Endodermal cell (in vitro differentiated cells): ENCODE data around the gene NEDD9. TPM values are rescaled to one million over a fixed set of nuclear protein-coding genes. Genes with fewer than 3 reads are reported as not detected.

ENCODE experiments used
- DNase-seq: peaks from one replicate; pipeline ENCODE4 v3.0.0-alpha.2; 2017
- H3K27ac ChIP-seq: 2 replicates; pipeline ENCODE4 v1.5.1; 2013; ENCODE audit warnings: mild to moderate bottlenecking, low read depth, low read length, moderate library complexity
- H3K27me3 ChIP-seq: 2 replicates; pipeline ENCODE4 v1.6.1; 2013; ENCODE audit warnings: mild to moderate bottlenecking, low read length, moderate library complexity; ENCODE audit not compliant: insufficient read depth, control insufficient read depth, poor library complexity, severe bottlenecking
- H3K36me3 ChIP-seq: 2 replicates; pipeline ENCODE4 v1.7.0; 2013; ENCODE audit warnings: mild to moderate bottlenecking, low read length, moderate library complexity; ENCODE audit not compliant: control insufficient read depth, insufficient read depth
- H3K4me1 ChIP-seq: one replicate; pipeline ENCODE4 v1.7.0; 2013; ENCODE audit warnings: low read length; ENCODE audit not compliant: control insufficient read depth, insufficient read depth
- H3K4me3 ChIP-seq: 2 replicates; pipeline ENCODE4 v1.5.1; 2013; ENCODE audit warnings: mild to moderate bottlenecking, low read length, moderate library complexity
- H3K9ac ChIP-seq: 2 replicates; pipeline ENCODE4 v1.6.1; 2013; ENCODE audit warnings: mild to moderate bottlenecking, low read length, moderate library complexity; ENCODE audit not compliant: poor library complexity, severe bottlenecking; ENCODE audit errors: extremely low read depth
- H3K9me3 ChIP-seq: 2 replicates; pipeline ENCODE4 v1.6.1; 2013; ENCODE audit warnings: mild to moderate bottlenecking, low read length, moderate library complexity; ENCODE audit not compliant: control insufficient read depth
- H3K27ac Mint-ChIP-seq: 2 replicates; pipeline ENCODE4 v1.8.0; 2020; ENCODE audit warnings: mixed read lengths
- H3K27me3 Mint-ChIP-seq: 2 replicates; pipeline ENCODE4 v1.8.0; 2021; ENCODE audit warnings: mild to moderate bottlenecking, mixed read lengths; ENCODE audit not compliant: insufficient read depth
- H3K36me3 Mint-ChIP-seq: 2 replicates; pipeline ENCODE4 v1.8.0; 2020; ENCODE audit warnings: low read depth, mixed read lengths
- H3K4me1 Mint-ChIP-seq: 2 replicates; pipeline ENCODE4 v1.8.0; 2020; ENCODE audit warnings: mixed read lengths
- H3K4me3 Mint-ChIP-seq: 2 replicates; pipeline ENCODE4 v1.8.0; 2020; ENCODE audit warnings: mild to moderate bottlenecking, moderate library complexity, mixed read lengths
- H3K9me3 Mint-ChIP-seq: 2 replicates; pipeline ENCODE4 v1.8.0; 2020; ENCODE audit warnings: mild to moderate bottlenecking, mixed read lengths
- CTCF ChIP-seq: fragments of 200-600 bp; sonication (generic); conservative IDR thresholded peaks from 2 replicates; pipeline ENCODE4 v1.5.0; 2021; ENCODE audit warnings: antibody characterized with exemption, mild to moderate bottlenecking
- WGBS, 2 experiments: methylation state at CpG; one replicate each; pipeline versions ENCODE4 v1.1.5 to v1.1.7; 2013; ENCODE audit warnings: missing lambda C conversion rate in 2 of 2, mixed read lengths in 1 of 2; ENCODE audit not compliant: insufficient coverage in 1 of 2, insufficient read length in 1 of 2; 5-methylcytosine and 5-hydroxymethylcytosine counted together
- total RNA-seq, 2 donors: library from RNA; stranded (reverse); fragmentation: NEBNext Ultra II Directional in 1 of 2; extraction: Animal tissue kit (Norgen Biotek cat#: 25700) in 1 of 2; gene quantifications; 2 replicates in 1 of 2; 3 replicates in 1 of 2; pipeline ENCODE4 v1.2.1, GENCODE V29; 2021

Gene NEDD9
- total RNA-seq, 2 donors from 2014 or later, result 1.7 to 7.4 TPM

GRCh38 chr6:11221623-11222384, 10.7 kb downstream of the NEDD9 start:
- peaks cover 1% of the 10 kb centered on the region for H3K9me3 Mint-ChIP-seq
- peaks cover 5% of the 10 kb centered on the region for H3K36me3 Mint-ChIP-seq
- 96% methylated on average over 3 of the region's 3 CpGs; no CpG with 5 or more reads in 1 of the 2 experiments for WGBS, 2 experiments
- DNase-seq, result no peak
- Histone ChIP-seq H3K27ac (no peak overlapping the region), H3K4me1 (peaks cover 22% of the 10 kb centered on the region), H3K27me3 (no peaks in the 10 kb centered on the region), H3K9ac (no peak overlapping the region), H3K4me3 (no peak overlapping the region), H3K9me3 (no peaks in the 10 kb centered on the region), H3K36me3 (peaks cover 26% of the 10 kb centered on the region)
- no peaks in the 10 kb centered on the region for H3K27me3 Mint-ChIP-seq
- H3K4me1 Mint-ChIP-seq, result peaks cover 60% of the 10 kb centered on the region
- H3K4me3 Mint-ChIP-seq, result no peak overlapping the region
- no peak for TF ChIP-seq CTCF
- H3K27ac Mint-ChIP-seq, result no peak overlapping the region

DNA sequence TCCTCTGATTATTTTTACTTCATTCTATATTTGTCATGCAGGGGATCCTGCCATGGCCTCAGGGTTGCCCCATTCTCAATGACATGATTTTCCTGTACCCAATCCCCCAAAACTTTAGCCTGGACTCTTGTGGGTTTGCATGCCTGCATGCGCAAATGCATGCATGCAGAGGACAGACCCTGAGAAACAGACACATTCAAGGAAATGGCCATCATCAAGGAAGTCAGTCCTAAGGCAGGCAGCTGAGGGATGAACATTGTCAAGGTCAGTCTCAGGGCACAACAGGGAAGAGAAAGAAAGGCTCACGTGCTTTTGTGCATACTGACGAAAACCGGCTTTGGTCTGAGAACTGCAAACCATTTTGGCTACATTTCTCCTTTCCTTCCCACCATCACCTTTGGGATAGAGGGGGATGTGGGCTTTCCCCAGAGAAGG, 13.1 kb downstream of the NEDD9 start:
- Mint-ChIP-seq H3K27ac (no peak overlapping the region), H3K9me3 (no peaks in the 10 kb centered on the region), H3K4me1 (peaks cover 64% of the 10 kb centered on the region), H3K36me3 (peaks cover 3% of the 10 kb centered on the region), H3K4me3 (no peak overlapping the region), H3K27me3 (peaks cover 3% of the 10 kb centered on the region)
- H3K9ac ChIP-seq, result no peak overlapping the region
- peaks cover 27% of the 10 kb centered on the region for H3K4me1 ChIP-seq
- WGBS, 2 experiments, result 99% methylated on average over 4 of the region's 4 CpGs; no CpG with 5 or more reads in 1 of the 2 experiments
- no peak for DNase-seq
- H3K27ac ChIP-seq, result no peak overlapping the region
- H3K36me3 ChIP-seq, result peaks cover 27% of the 10 kb centered on the region
- no peak overlapping the region for H3K4me3 ChIP-seq
- no peak for TF ChIP-seq CTCF
- H3K27me3 ChIP-seq, result no peaks in the 10 kb centered on the region
- H3K9me3 ChIP-seq, result no peaks in the 10 kb centered on the region

GRCh38 chr6:11218538-11219399, 13.7 kb downstream of the NEDD9 start:
- H3K36me3 Mint-ChIP-seq, result peaks cover 3% of the 10 kb centered on the region
- no peak overlapping the region for H3K4me3 ChIP-seq
- H3K27ac ChIP-seq, result no peak overlapping the region

More at GRCh38 chr6:11218538-11219399, 13.7 kb downstream of the NEDD9 start:
- peaks cover 5% of the 10 kb centered on the region for H3K27me3 Mint-ChIP-seq
- 87 to 93% methylated on average over 10 to 12 of the region's 12 CpGs for WGBS, 2 experiments
- DNase-seq, result no peak
- peaks cover 60% of the 10 kb centered on the region for H3K4me1 Mint-ChIP-seq
- Histone ChIP-seq H3K36me3 (peaks cover 29% of the 10 kb centered on the region), H3K27me3 (no peaks in the 10 kb centered on the region), H3K4me1 (peaks cover 27% of the 10 kb centered on the region), H3K9me3 (no peaks in the 10 kb centered on the region), H3K9ac (no peak overlapping the region)
- H3K4me3 Mint-ChIP-seq, result no peak overlapping the region
- no peak overlapping the region for H3K27ac Mint-ChIP-seq
- H3K9me3 Mint-ChIP-seq, result no peaks in the 10 kb centered on the region
- TF ChIP-seq CTCF, result no peak
